ENCODE data around the gene RELT.

Gene RELT

GRCh38 chr11:73415854-73416615 is 39.8 kb downstream of the RELT start:
- no peak for TF ChIP-seq CTCF (conservative IDR thresholded peaks at IDR 0.05)
- no peak for TF ChIP-seq ZFX (IDR thresholded peaks at IDR 0.05)
- H3K27ac ChIP-seq: no peak overlapping the region

- H3K27ac ChIP-seq: no peak overlapping the region
Measured at GRCh38 chr11:73416786-73417185, 40.6 kb downstream of the RELT start.

GRCh38 chr11:73420136-73420535 is 43.9 kb downstream of the RELT start:
- H3K27ac ChIP-seq: no peak overlapping the region
- TF ChIP-seq CTCF (conservative IDR thresholded peaks at IDR 0.05) (no peak), ZFX (IDR thresholded peaks at IDR 0.05) (no peak)

More at GRCh38 chr11:73416786-73417185, 40.6 kb downstream of the RELT start:
- no peak for TF ChIP-seq ZFX (IDR thresholded peaks at IDR 0.05)
- no peak for TF ChIP-seq CTCF (conservative IDR thresholded peaks at IDR 0.05)

GRCh38 chr11:73422886-73423285 is 46.7 kb downstream of the RELT start:
- H3K27ac ChIP-seq: no peak overlapping the region
- TF ChIP-seq CTCF (conservative IDR thresholded peaks at IDR 0.05): no peak
- no peak for TF ChIP-seq ZFX (IDR thresholded peaks at IDR 0.05)

- no peak overlapping the region for H3K27ac ChIP-seq
- TF ChIP-seq ZFX (IDR thresholded peaks at IDR 0.05): no peak
- TF ChIP-seq CTCF (conservative IDR thresholded peaks at IDR 0.05): no peak
Measured at GRCh38 chr11:73423506-73423905, 47.3 kb downstream of the RELT start.

- no peak overlapping the region for H3K27ac ChIP-seq
- TF ChIP-seq ZFX (IDR thresholded peaks at IDR 0.05) (no peak), CTCF (conservative IDR thresholded peaks at IDR 0.05) (no peak)
Measured at GRCh38 chr11:73425108-73425507, 48.9 kb downstream of the RELT start.

- no peak for TF ChIP-seq CTCF (conservative IDR thresholded peaks at IDR 0.05)
- no peak for TF ChIP-seq ZFX (IDR thresholded peaks at IDR 0.05)
- H3K27ac ChIP-seq: no peak overlapping the region
Measured at GRCh38 chr11:73426219-73426850, 50.1 kb downstream of the RELT start.

Measured in C4-2B (cell line).